ENCODE data around the gene CACFD1.

GRCh38 chr9:133457233-133457632, 2.5 kb upstream of the CACFD1 start:
- TF ChIP-seq, protein P1, sequence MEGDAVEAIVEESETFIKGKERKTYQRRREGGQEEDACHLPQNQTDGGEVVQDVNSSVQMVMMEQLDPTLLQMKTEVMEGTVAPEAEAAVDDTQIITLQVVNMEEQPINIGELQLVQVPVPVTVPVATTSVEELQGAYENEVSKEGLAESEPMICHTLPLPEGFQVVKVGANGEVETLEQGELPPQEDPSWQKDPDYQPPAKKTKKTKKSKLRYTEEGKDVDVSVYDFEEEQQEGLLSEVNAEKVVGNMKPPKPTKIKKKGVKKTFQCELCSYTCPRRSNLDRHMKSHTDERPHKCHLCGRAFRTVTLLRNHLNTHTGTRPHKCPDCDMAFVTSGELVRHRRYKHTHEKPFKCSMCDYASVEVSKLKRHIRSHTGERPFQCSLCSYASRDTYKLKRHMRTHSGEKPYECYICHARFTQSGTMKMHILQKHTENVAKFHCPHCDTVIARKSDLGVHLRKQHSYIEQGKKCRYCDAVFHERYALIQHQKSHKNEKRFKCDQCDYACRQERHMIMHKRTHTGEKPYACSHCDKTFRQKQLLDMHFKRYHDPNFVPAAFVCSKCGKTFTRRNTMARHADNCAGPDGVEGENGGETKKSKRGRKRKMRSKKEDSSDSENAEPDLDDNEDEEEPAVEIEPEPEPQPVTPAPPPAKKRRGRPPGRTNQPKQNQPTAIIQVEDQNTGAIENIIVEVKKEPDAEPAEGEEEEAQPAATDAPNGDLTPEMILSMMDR (IDR thresholded peaks at IDR 0.05), result no peak
- no peak for TF ChIP-seq POLR2A (IDR thresholded peaks at IDR 0.05)

Measured in Peyer's patch (tissue), 4 donors.